ENCODE results near the gene SCAMP4. TPM values are rescaled to one million over a fixed set of nuclear protein-coding genes. Genes with fewer than 3 reads are reported as not detected.

The SCAMP4 gene
- total and polyA plus RNA-seq, 2 of the 13 experiments (the other 11 are each of a cell fraction or from before 2014, with no cell fraction given) = 10.7 to 13.7 TPM

DNA sequence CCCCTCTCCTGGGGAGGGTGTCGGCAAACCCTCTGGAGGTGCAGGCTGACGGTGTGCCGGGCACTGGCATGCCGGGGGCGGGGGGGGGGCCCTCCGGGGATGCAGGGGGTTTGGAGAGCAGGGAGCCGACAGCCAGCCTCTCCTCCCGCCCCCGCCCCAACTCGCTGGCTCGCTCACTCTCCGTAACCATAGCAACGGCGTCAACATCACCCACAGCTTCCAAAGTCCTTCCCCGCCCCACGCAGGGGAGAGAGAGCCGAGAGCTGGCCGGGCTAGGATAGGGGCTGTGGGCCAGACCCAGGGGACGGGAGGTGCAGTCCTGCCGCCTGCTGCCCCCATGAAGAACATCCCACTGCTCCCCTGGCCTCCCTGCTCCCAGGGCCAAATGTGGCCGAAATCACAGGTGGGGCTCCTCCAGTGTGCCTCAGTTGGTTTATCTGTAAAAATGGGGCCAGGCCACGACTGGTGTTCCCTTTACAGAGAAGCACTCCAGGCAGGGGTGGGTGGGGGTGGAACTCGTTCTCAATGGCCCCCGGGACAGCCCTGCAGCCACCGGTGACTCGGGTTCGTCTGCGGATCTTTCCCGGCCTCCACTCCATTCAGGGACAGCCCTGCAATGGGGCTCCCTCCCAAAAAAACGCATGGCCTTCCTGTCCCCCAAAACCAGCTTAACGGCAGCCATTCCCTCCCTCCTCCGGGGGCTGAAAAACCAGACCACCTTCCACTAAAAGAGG, 45.0 kb upstream of the SCAMP4 start (continued):
- TF ChIP-seq, protein P1, sequence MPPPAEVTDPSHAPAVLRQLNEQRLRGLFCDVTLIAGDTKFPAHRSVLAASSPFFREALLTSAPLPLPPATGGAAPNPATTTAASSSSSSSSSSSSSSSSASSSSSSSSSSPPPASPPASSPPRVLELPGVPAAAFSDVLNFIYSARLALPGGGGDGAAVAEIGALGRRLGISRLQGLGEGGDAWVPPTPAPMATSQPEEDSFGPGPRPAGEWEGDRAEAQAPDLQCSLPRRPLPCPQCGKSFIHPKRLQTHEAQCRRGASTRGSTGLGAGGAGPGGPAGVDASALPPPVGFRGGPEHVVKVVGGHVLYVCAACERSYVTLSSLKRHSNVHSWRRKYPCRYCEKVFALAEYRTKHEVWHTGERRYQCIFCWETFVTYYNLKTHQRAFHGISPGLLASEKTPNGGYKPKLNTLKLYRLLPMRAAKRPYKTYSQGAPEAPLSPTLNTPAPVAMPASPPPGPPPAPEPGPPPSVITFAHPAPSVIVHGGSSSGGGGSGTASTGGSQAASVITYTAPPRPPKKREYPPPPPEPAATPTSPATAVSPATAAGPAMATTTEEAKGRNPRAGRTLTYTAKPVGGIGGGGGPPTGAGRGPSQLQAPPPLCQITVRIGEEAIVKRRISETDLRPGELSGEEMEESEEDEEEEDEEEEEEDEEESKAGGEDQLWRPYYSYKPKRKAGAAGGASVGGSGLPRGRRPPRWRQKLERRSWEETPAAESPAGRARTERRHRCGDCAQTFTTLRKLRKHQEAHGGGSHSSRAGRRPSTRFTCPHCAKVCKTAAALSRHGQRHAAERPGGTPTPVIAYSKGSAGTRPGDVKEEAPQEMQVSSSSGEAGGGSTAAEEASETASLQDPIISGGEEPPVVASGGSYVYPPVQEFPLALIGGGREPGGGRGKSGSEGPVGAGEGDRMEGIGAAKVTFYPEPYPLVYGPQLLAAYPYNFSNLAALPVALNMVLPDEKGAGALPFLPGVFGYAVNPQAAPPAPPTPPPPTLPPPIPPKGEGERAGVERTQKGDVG (CRISPR knock-in tag; IDR thresholded peaks at IDR 0.05; ENCODE audit: borderline replicate concordance) = no peak
- no peak for TF ChIP-seq ZZZ3 (CRISPR knock-in tag; IDR thresholded peaks at IDR 0.05; ENCODE audit: borderline replicate concordance)
- TF ChIP-seq RARA (CRISPR knock-in tag; IDR thresholded peaks at IDR 0.05) = no peak
- TF ChIP-seq PHF20 (CRISPR knock-in tag; IDR thresholded peaks at IDR 0.05) = no peak
- no peak for TF ChIP-seq ISX (CRISPR knock-in tag; conservative IDR thresholded peaks at IDR 0.05)
- TF ChIP-seq NCOR1 (IDR thresholded peaks at IDR 0.05; ENCODE audit: borderline replicate concordance, low read length) = peak; percentile 42; the same call in 1 of the 2 replicates
- 0 out of 2 replicates have a peak, but pooled peaks have one; percentile 54 for TF ChIP-seq ZNF501 (CRISPR knock-in tag; IDR thresholded peaks at IDR 0.05)
- no peak for TF ChIP-seq ZNF468 (CRISPR knock-in tag; IDR thresholded peaks at IDR 0.05)
- TF ChIP-seq ZNF792 (CRISPR knock-in tag; IDR thresholded peaks at IDR 0.05) = peak; percentile 67
- TF ChIP-seq ZNF788 (CRISPR knock-in tag; IDR thresholded peaks at IDR 0.05; ENCODE audit: borderline replicate concordance) = peak; percentile 21; the same call in 1 of the 2 replicates
- TF ChIP-seq, protein P2, sequence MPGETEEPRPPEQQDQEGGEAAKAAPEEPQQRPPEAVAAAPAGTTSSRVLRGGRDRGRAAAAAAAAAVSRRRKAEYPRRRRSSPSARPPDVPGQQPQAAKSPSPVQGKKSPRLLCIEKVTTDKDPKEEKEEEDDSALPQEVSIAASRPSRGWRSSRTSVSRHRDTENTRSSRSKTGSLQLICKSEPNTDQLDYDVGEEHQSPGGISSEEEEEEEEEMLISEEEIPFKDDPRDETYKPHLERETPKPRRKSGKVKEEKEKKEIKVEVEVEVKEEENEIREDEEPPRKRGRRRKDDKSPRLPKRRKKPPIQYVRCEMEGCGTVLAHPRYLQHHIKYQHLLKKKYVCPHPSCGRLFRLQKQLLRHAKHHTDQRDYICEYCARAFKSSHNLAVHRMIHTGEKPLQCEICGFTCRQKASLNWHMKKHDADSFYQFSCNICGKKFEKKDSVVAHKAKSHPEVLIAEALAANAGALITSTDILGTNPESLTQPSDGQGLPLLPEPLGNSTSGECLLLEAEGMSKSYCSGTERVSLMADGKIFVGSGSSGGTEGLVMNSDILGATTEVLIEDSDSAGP (CRISPR knock-in tag; IDR thresholded peaks at IDR 0.05; ENCODE audit: borderline replicate concordance) = peak; percentile 35; the same call in 1 of the 2 replicates
- no peak for TF ChIP-seq ONECUT2 (CRISPR knock-in tag; IDR thresholded peaks at IDR 0.05)
- TF ChIP-seq ATF7-NPFF (CRISPR knock-in tag; IDR thresholded peaks at IDR 0.05; ENCODE audit: low read depth) = no peak
- no peak for TF ChIP-seq ZNF24 (IDR thresholded peaks at IDR 0.05)
- TF ChIP-seq MAFF (IDR thresholded peaks at IDR 0.05; ENCODE audit: low read depth, low read length) = no peak
- no peak for TF ChIP-seq KLF16 (CRISPR knock-in tag; IDR thresholded peaks at IDR 0.05)
- no peak for TF ChIP-seq CBX2 (IDR thresholded peaks at IDR 0.05; ENCODE audit: low read depth, low read length)
- TF ChIP-seq CBX2 (CRISPR knock-in tag; IDR thresholded peaks at IDR 0.05; ENCODE audit: low read depth) = no peak
- TF ChIP-seq, protein P3, sequence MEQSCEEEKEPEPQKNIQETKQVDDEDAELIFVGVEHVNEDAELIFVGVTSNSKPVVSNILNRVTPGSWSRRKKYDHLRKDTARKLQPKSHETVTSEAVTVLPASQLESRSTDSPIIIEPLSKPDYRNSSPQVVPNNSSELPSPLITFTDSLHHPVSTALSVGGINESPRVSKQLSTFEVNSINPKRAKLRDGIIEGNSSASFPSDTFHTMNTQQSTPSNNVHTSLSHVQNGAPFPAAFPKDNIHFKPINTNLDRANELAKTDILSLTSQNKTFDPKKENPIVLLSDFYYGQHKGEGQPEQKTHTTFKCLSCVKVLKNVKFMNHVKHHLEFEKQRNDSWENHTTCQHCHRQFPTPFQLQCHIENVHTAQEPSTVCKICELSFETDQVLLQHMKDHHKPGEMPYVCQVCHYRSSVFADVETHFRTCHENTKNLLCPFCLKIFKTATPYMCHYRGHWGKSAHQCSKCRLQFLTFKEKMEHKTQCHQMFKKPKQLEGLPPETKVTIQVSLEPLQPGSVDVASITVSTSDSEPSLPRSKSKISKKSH (CRISPR knock-in tag; IDR thresholded peaks at IDR 0.05; ENCODE audit: borderline replicate concordance) = peak; percentile 12; the same call in 1 of the 2 replicates
- peak; percentile 15; the same call in 1 of the 2 replicates for TF ChIP-seq CHD2 (IDR thresholded peaks at IDR 0.05; ENCODE audit: low read depth, low read length)
- no peak for TF ChIP-seq ZNF225 (CRISPR knock-in tag; IDR thresholded peaks at IDR 0.05)
- TF ChIP-seq, protein P4, sequence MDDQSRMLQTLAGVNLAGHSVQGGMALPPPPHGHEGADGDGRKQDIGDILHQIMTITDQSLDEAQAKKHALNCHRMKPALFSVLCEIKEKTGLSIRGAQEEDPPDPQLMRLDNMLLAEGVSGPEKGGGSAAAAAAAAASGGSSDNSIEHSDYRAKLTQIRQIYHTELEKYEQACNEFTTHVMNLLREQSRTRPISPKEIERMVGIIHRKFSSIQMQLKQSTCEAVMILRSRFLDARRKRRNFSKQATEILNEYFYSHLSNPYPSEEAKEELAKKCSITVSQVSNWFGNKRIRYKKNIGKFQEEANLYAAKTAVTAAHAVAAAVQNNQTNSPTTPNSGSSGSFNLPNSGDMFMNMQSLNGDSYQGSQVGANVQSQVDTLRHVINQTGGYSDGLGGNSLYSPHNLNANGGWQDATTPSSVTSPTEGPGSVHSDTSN (CRISPR knock-in tag; IDR thresholded peaks at IDR 0.05; ENCODE audit: borderline replicate concordance) = no peak

Data from HepG2 (cell line).